ENCODE data around the gene FGFRL1.

The FGFRL1 gene

DNA sequence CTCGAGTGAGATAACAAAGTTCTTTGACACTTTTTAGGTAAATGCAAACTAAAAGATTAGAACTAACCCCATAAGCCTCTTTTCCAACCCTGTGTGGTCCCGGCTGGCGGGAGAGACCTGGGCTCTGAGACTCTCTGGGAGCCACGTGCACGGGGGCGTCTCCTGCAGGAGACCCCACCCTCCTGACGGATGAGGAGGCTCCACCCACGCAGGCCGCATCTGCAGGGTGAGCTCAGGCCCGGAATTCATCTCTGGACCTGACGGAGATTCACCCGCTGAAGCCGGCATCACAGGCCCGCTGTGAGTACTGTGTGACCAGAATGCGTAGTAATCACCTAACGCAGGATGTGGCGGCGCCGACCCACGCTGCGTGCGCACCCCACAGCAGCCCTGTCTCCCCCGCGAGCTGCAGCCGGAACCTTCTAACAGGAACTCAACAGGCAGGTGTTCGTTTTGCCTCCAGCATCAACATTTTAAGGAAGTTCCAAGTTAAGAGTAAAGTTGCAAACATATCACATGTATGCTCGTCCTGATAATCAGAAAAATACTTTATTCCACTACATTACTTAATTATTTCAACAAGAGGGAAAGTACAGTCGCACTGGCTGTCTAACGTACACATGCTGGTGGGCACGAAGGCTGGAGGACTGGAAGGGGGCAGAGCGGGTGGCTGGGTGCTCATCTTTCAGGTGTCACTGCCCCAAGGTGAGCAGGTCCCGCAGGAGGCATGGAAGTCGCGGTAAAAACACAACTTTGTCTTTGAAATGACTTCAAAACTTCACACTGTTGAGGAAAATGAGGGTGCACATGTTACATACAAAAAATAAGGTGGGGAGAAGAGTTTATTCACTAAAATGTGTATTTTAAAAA, 44.5 kb downstream of the FGFRL1 start:
- peak; percentile 28 for DNase-seq

GRCh38 chr4:1056671-1057402, 45.4 kb downstream of the FGFRL1 start:
- no peak for DNase-seq

GRCh38 chr4:1057403-1057745, 45.9 kb downstream of the FGFRL1 start:
- peak; percentile 5 for DNase-seq

DNA sequence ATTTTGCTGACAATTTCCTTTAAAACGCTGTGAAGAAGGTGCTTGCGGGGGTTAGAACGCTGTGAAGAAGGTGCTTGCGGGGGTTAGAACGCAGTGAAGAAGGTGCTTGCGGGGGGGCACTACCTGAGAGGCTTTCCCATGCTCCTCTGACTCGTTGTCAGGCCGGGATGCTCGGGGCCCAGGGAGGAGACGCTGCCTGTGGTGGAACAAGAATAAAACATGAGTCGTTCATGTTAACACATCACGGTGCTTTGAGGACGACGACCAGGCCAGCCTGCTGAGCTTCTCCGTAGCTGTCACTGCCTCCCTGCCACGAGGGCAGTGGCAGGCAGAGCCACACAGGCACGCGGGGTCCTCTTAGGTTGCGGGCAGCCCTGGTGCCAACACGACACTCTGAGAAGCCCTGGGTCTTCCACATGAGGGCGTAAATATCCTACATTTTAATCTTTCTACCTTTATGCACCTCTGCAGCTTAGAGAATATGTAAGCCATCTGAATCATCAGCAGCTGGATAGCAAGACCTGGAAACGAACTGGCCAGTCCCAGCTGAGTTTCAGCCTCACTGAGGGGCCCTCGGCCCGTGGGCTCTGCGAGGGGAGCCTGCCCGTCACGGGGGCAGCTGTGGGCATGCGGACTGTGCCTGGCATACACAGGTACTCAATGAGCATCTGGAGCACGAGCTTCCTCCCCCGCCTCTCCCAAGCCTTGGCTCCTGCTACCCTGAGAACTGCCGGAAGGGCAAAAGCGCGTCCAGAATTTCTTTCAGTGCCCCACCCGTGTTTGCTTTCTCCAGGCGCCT, 47.0 kb downstream of the FGFRL1 start:
- peak; percentile 32 for DNase-seq

- DNase-seq: no peak
Measured at GRCh38 chr4:1058997-1059665, 47.7 kb downstream of the FGFRL1 start.

- DNase-seq: no peak
Measured at GRCh38 chr4:1060121-1060520, 48.7 kb downstream of the FGFRL1 start.

DNA sequence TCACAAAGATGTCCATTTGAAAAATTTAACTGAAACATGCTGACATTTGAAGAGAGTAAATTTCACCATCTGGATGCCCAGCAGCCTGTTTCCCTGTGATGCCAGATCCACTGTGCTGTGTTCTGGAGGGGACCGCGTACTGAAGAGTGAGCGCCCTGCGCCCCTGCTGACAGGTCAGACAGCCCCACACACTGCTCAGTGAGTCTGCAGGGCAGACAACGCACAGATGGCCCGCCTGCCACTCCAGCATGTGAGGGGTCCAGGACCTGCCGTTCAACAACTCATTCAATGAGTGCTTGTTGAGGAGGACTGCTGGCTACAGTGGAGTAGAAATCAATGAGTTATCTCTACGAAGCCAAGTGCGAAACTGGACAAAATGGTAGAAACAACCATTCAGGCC, 49.2 kb downstream of the FGFRL1 start:
- no peak for DNase-seq

GRCh38 chr4:1061056-1061700, 49.8 kb downstream of the FGFRL1 start:
- no peak for DNase-seq

DNA sequence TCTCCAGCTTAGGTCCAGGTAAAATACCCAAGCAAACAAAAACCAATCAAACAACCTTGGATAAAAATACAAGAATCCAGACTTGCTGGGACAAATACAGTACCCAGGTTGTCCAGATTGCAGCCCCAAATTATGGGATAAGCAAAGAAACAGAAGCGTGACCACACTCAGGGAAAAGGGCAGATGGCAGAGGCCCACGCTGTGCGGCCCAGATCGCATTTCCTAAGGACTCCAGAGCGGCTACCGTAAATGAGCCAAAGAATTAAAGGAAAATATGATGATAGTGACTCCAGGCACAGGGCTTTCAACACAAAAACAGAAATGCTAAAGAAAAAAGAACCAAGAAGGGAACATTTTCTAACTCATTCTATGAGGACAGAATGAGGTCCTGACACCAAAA, 50.3 kb downstream of the FGFRL1 start:
- DNase-seq: no peak

- no peak for DNase-seq
Measured at GRCh38 chr4:1062419-1062818, 51.0 kb downstream of the FGFRL1 start.

DNA sequence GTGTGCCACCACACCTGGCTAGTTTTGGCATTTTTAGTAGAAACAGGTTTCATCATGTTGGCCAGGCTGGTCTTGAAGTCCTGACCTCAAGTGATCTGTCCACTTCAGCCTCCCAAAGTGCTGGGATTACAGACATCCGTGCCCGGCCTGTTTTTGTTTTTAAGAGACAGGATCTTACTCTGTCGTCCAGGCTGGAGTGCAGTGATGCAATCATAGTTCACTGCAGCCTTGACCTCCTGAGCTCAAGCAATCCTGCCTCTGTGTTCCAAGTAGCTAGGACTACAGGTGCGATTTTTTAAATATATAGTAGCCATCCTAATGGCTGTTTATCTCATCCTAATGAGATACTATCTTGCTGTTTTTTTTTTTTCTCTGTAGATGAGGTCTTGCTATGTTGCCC, 54.3 kb downstream of the FGFRL1 start:
- DNase-seq: no peak

DNA sequence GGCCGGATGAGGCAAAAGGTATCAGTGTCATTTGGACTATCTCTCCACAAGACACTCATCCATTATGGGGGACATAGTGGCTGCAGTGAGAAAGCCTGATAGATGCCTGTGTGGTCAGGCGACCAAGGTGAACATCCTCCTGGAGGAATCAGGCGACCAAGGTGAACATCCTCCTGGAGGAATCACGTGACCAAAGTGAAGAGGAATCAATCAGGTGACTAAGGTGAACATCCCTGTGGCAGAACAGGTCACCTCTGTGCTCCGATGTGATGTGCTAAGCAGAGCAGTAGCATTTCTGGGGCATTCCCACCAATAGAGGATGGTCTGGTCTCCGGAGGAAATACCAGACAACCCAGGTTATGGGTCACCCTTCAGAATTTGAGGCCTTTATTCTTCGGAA, 58.0 kb downstream of the FGFRL1 start:
- no peak for DNase-seq

DNA sequence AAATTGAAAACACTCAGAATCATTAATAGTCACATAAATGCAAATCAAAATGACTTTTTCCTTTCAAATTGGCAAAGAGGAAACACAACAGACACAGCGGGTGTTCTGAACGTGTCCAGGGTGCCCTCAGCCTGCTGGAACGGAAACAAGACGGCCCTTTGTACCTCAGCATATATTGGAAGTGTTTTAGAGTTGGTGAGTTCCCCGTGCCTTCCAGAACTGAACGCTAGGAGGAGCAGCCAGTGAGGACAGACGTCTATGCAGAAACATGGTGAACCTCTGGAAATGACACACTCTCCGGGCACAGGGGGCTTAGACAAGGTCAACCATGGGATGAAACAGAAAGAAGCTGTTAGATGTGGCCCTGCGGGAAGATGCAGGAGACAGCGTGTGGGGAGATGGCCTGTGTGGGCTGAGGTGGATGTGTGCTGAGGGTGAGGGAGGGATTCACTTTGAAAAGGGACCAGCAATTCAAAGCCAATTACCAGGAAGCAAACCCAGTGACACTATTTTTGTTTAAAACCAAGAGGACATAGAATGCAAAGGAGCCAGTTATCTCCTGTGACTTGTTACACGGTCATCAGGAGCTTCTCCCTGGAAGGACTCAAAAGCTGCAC, 61.5 kb downstream of the FGFRL1 start:
- DNase-seq: peak; percentile 36

GRCh38 chr4:1074077-1074476, 62.7 kb downstream of the FGFRL1 start:
- DNase-seq: no peak

DNA sequence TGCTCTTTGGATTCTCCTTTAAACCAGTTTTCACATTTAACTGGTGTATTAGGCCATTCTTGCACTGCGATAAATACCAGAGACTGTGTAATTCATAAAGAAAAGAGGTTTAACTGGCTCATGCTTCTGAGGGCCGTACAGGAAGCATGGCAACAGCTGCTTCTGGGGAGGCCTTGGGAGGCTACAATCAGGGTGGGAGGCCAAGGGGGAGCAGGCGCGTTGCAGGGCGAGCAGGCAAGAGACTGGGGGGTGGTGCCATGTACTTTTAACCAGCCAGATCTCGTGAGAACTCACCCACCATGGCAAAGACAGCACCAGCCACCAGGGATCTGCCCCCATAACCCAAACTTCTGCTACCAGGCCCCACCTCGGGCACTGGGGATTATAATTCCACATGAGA, 63.8 kb downstream of the FGFRL1 start:
- no peak for DNase-seq

- no peak for DNase-seq
Measured at GRCh38 chr4:1075809-1076699, 64.6 kb downstream of the FGFRL1 start.
